Endodermal cell (in vitro differentiated cells): ENCODE data around the gene GLRA2. TPM values are rescaled to one million over a fixed set of nuclear protein-coding genes. Genes with fewer than 3 reads are reported as not detected.

ENCODE experiments used
- DNase-seq: peaks from one replicate; pipeline ENCODE4 v3.0.0-alpha.2; 2017
- H3K27ac ChIP-seq: 2 replicates; pipeline ENCODE4 v1.5.1; 2013; ENCODE audit warnings: mild to moderate bottlenecking, low read depth, low read length, moderate library complexity
- H3K27me3 ChIP-seq: 2 replicates; pipeline ENCODE4 v1.6.1; 2013; ENCODE audit warnings: mild to moderate bottlenecking, low read length, moderate library complexity; ENCODE audit not compliant: insufficient read depth, control insufficient read depth, poor library complexity, severe bottlenecking
- H3K36me3 ChIP-seq: 2 replicates; pipeline ENCODE4 v1.7.0; 2013; ENCODE audit warnings: mild to moderate bottlenecking, low read length, moderate library complexity; ENCODE audit not compliant: control insufficient read depth, insufficient read depth
- H3K4me1 ChIP-seq: one replicate; pipeline ENCODE4 v1.7.0; 2013; ENCODE audit warnings: low read length; ENCODE audit not compliant: control insufficient read depth, insufficient read depth
- H3K4me3 ChIP-seq: 2 replicates; pipeline ENCODE4 v1.5.1; 2013; ENCODE audit warnings: mild to moderate bottlenecking, low read length, moderate library complexity
- H3K9ac ChIP-seq: 2 replicates; pipeline ENCODE4 v1.6.1; 2013; ENCODE audit warnings: mild to moderate bottlenecking, low read length, moderate library complexity; ENCODE audit not compliant: poor library complexity, severe bottlenecking; ENCODE audit errors: extremely low read depth
- H3K9me3 ChIP-seq: 2 replicates; pipeline ENCODE4 v1.6.1; 2013; ENCODE audit warnings: mild to moderate bottlenecking, low read length, moderate library complexity; ENCODE audit not compliant: control insufficient read depth
- H3K27ac Mint-ChIP-seq: 2 replicates; pipeline ENCODE4 v1.8.0; 2020; ENCODE audit warnings: mixed read lengths
- H3K27me3 Mint-ChIP-seq: 2 replicates; pipeline ENCODE4 v1.8.0; 2021; ENCODE audit warnings: mild to moderate bottlenecking, mixed read lengths; ENCODE audit not compliant: insufficient read depth
- H3K36me3 Mint-ChIP-seq: 2 replicates; pipeline ENCODE4 v1.8.0; 2020; ENCODE audit warnings: low read depth, mixed read lengths
- H3K4me1 Mint-ChIP-seq: 2 replicates; pipeline ENCODE4 v1.8.0; 2020; ENCODE audit warnings: mixed read lengths
- H3K4me3 Mint-ChIP-seq: 2 replicates; pipeline ENCODE4 v1.8.0; 2020; ENCODE audit warnings: mild to moderate bottlenecking, moderate library complexity, mixed read lengths
- H3K9me3 Mint-ChIP-seq: 2 replicates; pipeline ENCODE4 v1.8.0; 2020; ENCODE audit warnings: mild to moderate bottlenecking, mixed read lengths
- CTCF ChIP-seq: fragments of 200-600 bp; sonication (generic); conservative IDR thresholded peaks from 2 replicates; pipeline ENCODE4 v1.5.0; 2021; ENCODE audit warnings: antibody characterized with exemption, mild to moderate bottlenecking
- WGBS, 2 experiments: methylation state at CpG; one replicate each; pipeline versions ENCODE4 v1.1.5 to v1.1.7; 2013; ENCODE audit warnings: missing lambda C conversion rate in 2 of 2, mixed read lengths in 1 of 2; ENCODE audit not compliant: insufficient coverage in 1 of 2, insufficient read length in 1 of 2; 5-methylcytosine and 5-hydroxymethylcytosine counted together
- total RNA-seq, 2 donors: library from RNA; stranded (reverse); fragmentation: NEBNext Ultra II Directional in 1 of 2; extraction: Animal tissue kit (Norgen Biotek cat#: 25700) in 1 of 2; gene quantifications; 2 replicates in 1 of 2; 3 replicates in 1 of 2; pipeline ENCODE4 v1.2.1, GENCODE V29; 2021

GLRA2 gene
- total RNA-seq, 2 donors from 2014 or later, result not detected

- no peaks in the 10 kb centered on the region for H3K4me1 ChIP-seq
- Mint-ChIP-seq H3K9me3 (peaks cover 54% of the 10 kb centered on the region), H3K27me3 (no peaks in the 10 kb centered on the region), H3K27ac (no peak overlapping the region), H3K4me3 (no peak overlapping the region), H3K4me1 (no peaks in the 10 kb centered on the region), H3K36me3 (no peaks in the 10 kb centered on the region)
- no peak overlapping the region for H3K27ac ChIP-seq
- H3K9me3 ChIP-seq, result no peaks in the 10 kb centered on the region
- 92% methylated on average over 1 of the region's 2 CpGs; no CpG with 5 or more reads in 1 of the 2 experiments for WGBS, 2 experiments
- no peak for TF ChIP-seq CTCF
- no peak overlapping the region for H3K4me3 ChIP-seq
- no peaks in the 10 kb centered on the region for H3K27me3 ChIP-seq
- no peaks in the 10 kb centered on the region for H3K36me3 ChIP-seq
- no peak for DNase-seq
- no peak overlapping the region for H3K9ac ChIP-seq
Observed at GRCh38 chrX:14584548-14584947, 55.2 kb downstream of the GLRA2 start.

GRCh38 chrX:14590216-14590615 lies 60.9 kb downstream of the GLRA2 start:
- Histone ChIP-seq H3K9me3 (no peaks in the 10 kb centered on the region), H3K4me1 (no peaks in the 10 kb centered on the region), H3K36me3 (no peaks in the 10 kb centered on the region), H3K9ac (no peak overlapping the region), H3K27ac (no peak overlapping the region), H3K4me3 (no peak overlapping the region), H3K27me3 (no peaks in the 10 kb centered on the region)
- no peak for DNase-seq
- Mint-ChIP-seq H3K4me3 (no peak overlapping the region), H3K4me1 (no peaks in the 10 kb centered on the region), H3K27me3 (no peaks in the 10 kb centered on the region), H3K9me3 (peaks cover 48% of the 10 kb centered on the region), H3K27ac (no peak overlapping the region), H3K36me3 (no peaks in the 10 kb centered on the region)
- 80% methylated on average over 2 of the region's 2 CpGs; no CpG with 5 or more reads in 1 of the 2 experiments for WGBS, 2 experiments
- TF ChIP-seq CTCF, result no peak

GRCh38 chrX:14590693-14591424 lies 61.5 kb downstream of the GLRA2 start:
- Histone ChIP-seq H3K27me3 (no peaks in the 10 kb centered on the region), H3K9ac (no peak overlapping the region), H3K36me3 (no peaks in the 10 kb centered on the region), H3K9me3 (no peaks in the 10 kb centered on the region), H3K27ac (no peak overlapping the region), H3K4me1 (no peaks in the 10 kb centered on the region), H3K4me3 (no peak overlapping the region)
- Mint-ChIP-seq H3K4me3 (no peak overlapping the region), H3K27ac (no peak overlapping the region), H3K9me3 (peaks cover 45% of the 10 kb centered on the region), H3K27me3 (no peaks in the 10 kb centered on the region), H3K36me3 (no peaks in the 10 kb centered on the region), H3K4me1 (no peaks in the 10 kb centered on the region)
- no peak for TF ChIP-seq CTCF
- DNase-seq, result no peak
- WGBS, 2 experiments, result 80 to 92% methylated on average over 1 to 7 of the region's 7 CpGs
